ENCODE data around the gene KATNB1. TPM values are rescaled to one million over a fixed set of nuclear protein-coding genes. Genes with fewer than 3 reads are reported as not detected.

Gene KATNB1
- total RNA-seq, 1 experiment from 2014 or later, result 17.7 TPM

GRCh38 chr16:57747091-57747490 is 11.5 kb downstream of the KATNB1 start:
- no peak overlapping the region for H3K4me3 ChIP-seq
- H3K36me3 ChIP-seq, result peaks cover 5% of the 10 kb centered on the region; the same call in 1 of the 2 replicates
- H3K27ac ChIP-seq, result no peak overlapping the region
- H3K9me3 ChIP-seq (replicated peaks), result no peaks in the 10 kb centered on the region
- H3K4me1 ChIP-seq (replicated peaks), result no peaks in the 10 kb centered on the region
- no peak for DNase-seq (ENCODE audit: low read depth in 1 of 2, low spot score in 2 of 2)
- H3K27me3 ChIP-seq (replicated peaks), result no peaks in the 10 kb centered on the region

GRCh38 chr16:57747496-57747895 is 11.9 kb downstream of the KATNB1 start:
- Histone ChIP-seq H3K27me3 (replicated peaks) (no peaks in the 10 kb centered on the region), H3K4me1 (replicated peaks) (no peaks in the 10 kb centered on the region), H3K4me3 (no peak overlapping the region), H3K27ac (no peak overlapping the region), H3K36me3 (peaks cover 2% of the 10 kb centered on the region; the same call in 1 of the 2 replicates), H3K9me3 (replicated peaks) (no peaks in the 10 kb centered on the region)
- no peak for DNase-seq (ENCODE audit: low read depth in 1 of 2, low spot score in 2 of 2)

GRCh38 chr16:57747996-57748395 is 12.4 kb downstream of the KATNB1 start:
- no peak overlapping the region for H3K4me3 ChIP-seq
- no peaks in the 10 kb centered on the region for H3K9me3 ChIP-seq (replicated peaks)
- H3K27me3 ChIP-seq (replicated peaks), result no peaks in the 10 kb centered on the region
- peaks cover 2% of the 10 kb centered on the region; the same call in 1 of the 2 replicates for H3K36me3 ChIP-seq
- H3K4me1 ChIP-seq (replicated peaks), result no peaks in the 10 kb centered on the region
- no peak overlapping the region for H3K27ac ChIP-seq
- DNase-seq (ENCODE audit: low read depth in 1 of 2, low spot score in 2 of 2), result no peak

- Histone ChIP-seq H3K36me3 (peaks cover 7% of the 10 kb centered on the region; the same call in 1 of the 2 replicates), H3K4me3 (no peak overlapping the region), H3K27me3 (replicated peaks) (no peaks in the 10 kb centered on the region), H3K27ac (no peak overlapping the region), H3K4me1 (replicated peaks) (no peaks in the 10 kb centered on the region), H3K9me3 (replicated peaks) (no peaks in the 10 kb centered on the region)
- no peak for DNase-seq (ENCODE audit: low read depth in 1 of 2, low spot score in 2 of 2)
Observed at GRCh38 chr16:57748596-57748995, 13.0 kb downstream of the KATNB1 start.

GRCh38 chr16:57749101-57749692 is 13.6 kb downstream of the KATNB1 start:
- H3K4me3 ChIP-seq, result no peak overlapping the region
- no peaks in the 10 kb centered on the region for H3K4me1 ChIP-seq (replicated peaks)
- DNase-seq (ENCODE audit: low read depth in 1 of 2, low spot score in 2 of 2), result no peak
- H3K27ac ChIP-seq, result no peak overlapping the region
- no peaks in the 10 kb centered on the region for H3K27me3 ChIP-seq (replicated peaks)
- H3K9me3 ChIP-seq (replicated peaks), result no peaks in the 10 kb centered on the region
- H3K36me3 ChIP-seq, result peaks cover 8% of the 10 kb centered on the region; the same call in 1 of the 2 replicates

GRCh38 chr16:57749856-57750452 is 14.4 kb downstream of the KATNB1 start:
- no peak for DNase-seq (ENCODE audit: low read depth in 1 of 2, low spot score in 2 of 2)
- Histone ChIP-seq H3K27me3 (replicated peaks) (no peaks in the 10 kb centered on the region), H3K4me1 (replicated peaks) (no peaks in the 10 kb centered on the region), H3K9me3 (replicated peaks) (no peaks in the 10 kb centered on the region), H3K4me3 (no peak overlapping the region), H3K36me3 (peaks cover 10% of the 10 kb centered on the region), H3K27ac (no peak overlapping the region)

GRCh38 chr16:57750796-57751538 is 15.4 kb downstream of the KATNB1 start:
- peaks cover 19% of the 10 kb centered on the region for H3K36me3 ChIP-seq
- DNase-seq (ENCODE audit: low read depth in 1 of 2, low spot score in 2 of 2), result no peak

GRCh38 chr16:57751539-57752202 is 16.1 kb downstream of the KATNB1 start:
- H3K27me3 ChIP-seq (replicated peaks), result no peaks in the 10 kb centered on the region
- H3K9me3 ChIP-seq (replicated peaks), result no peaks in the 10 kb centered on the region
- no peak overlapping the region for H3K4me3 ChIP-seq
- H3K36me3 ChIP-seq, result peaks cover 26% of the 10 kb centered on the region
- DNase-seq (ENCODE audit: low read depth in 1 of 2, low spot score in 2 of 2), result no peak
- H3K27ac ChIP-seq, result no peak overlapping the region
- H3K4me1 ChIP-seq (replicated peaks), result no peaks in the 10 kb centered on the region; the same call in 1 of the 2 replicates

More at GRCh38 chr16:57750796-57751538, 15.4 kb downstream of the KATNB1 start:
- H3K27me3 ChIP-seq (replicated peaks), result no peaks in the 10 kb centered on the region
- no peaks in the 10 kb centered on the region for H3K9me3 ChIP-seq (replicated peaks)
- no peaks in the 10 kb centered on the region for H3K4me1 ChIP-seq (replicated peaks)
- H3K27ac ChIP-seq, result no peak overlapping the region
- no peak overlapping the region for H3K4me3 ChIP-seq

- no peak overlapping the region for H3K4me3 ChIP-seq
- H3K27me3 ChIP-seq (replicated peaks), result no peaks in the 10 kb centered on the region
- peaks cover 4% of the 10 kb centered on the region for H3K4me1 ChIP-seq (replicated peaks)
- H3K9me3 ChIP-seq (replicated peaks), result no peaks in the 10 kb centered on the region
- H3K36me3 ChIP-seq, result peaks cover 31% of the 10 kb centered on the region
- DNase-seq (ENCODE audit: low read depth in 1 of 2, low spot score in 2 of 2), result no peak
- no peak overlapping the region for H3K27ac ChIP-seq
Observed at GRCh38 chr16:57752203-57752580, 16.6 kb downstream of the KATNB1 start.

- H3K36me3 ChIP-seq, result peaks cover 37% of the 10 kb centered on the region
- no peaks in the 10 kb centered on the region for H3K9me3 ChIP-seq (replicated peaks)
- no peak for DNase-seq (ENCODE audit: low read depth in 1 of 2, low spot score in 2 of 2)
- H3K27me3 ChIP-seq (replicated peaks), result no peaks in the 10 kb centered on the region
- H3K4me1 ChIP-seq (replicated peaks), result peaks cover 10% of the 10 kb centered on the region
- H3K27ac ChIP-seq, result no peak overlapping the region
- H3K4me3 ChIP-seq, result no peak overlapping the region
Observed at GRCh38 chr16:57752581-57753447, 17.2 kb downstream of the KATNB1 start.

- DNase-seq (ENCODE audit: low read depth in 1 of 2, low spot score in 2 of 2), result no peak
- H3K4me1 ChIP-seq (replicated peaks), result peaks cover 10% of the 10 kb centered on the region
- no peak overlapping the region for H3K4me3 ChIP-seq
- H3K9me3 ChIP-seq (replicated peaks), result no peaks in the 10 kb centered on the region
- H3K27ac ChIP-seq, result no peak overlapping the region
- H3K36me3 ChIP-seq, result peaks cover 46% of the 10 kb centered on the region
- H3K27me3 ChIP-seq (replicated peaks), result no peaks in the 10 kb centered on the region
Observed at GRCh38 chr16:57753448-57754353, 18.1 kb downstream of the KATNB1 start.

- no peak for DNase-seq (ENCODE audit: low read depth in 1 of 2, low spot score in 2 of 2)
- no peaks in the 10 kb centered on the region for H3K27me3 ChIP-seq (replicated peaks)
- no peak overlapping the region for H3K4me3 ChIP-seq
- H3K4me1 ChIP-seq (replicated peaks), result peaks cover 10% of the 10 kb centered on the region
- H3K36me3 ChIP-seq, result peaks cover 54% of the 10 kb centered on the region
- no peaks in the 10 kb centered on the region for H3K9me3 ChIP-seq (replicated peaks)
- H3K27ac ChIP-seq, result no peak overlapping the region
Observed at GRCh38 chr16:57754354-57755060, 18.9 kb downstream of the KATNB1 start.

All from SJSA1 (cell line).